ENCODE results near the gene MGAT4A. TPM values are rescaled to one million over a fixed set of nuclear protein-coding genes. Genes with fewer than 3 reads are reported as not detected.

The MGAT4A gene
- total and polyA plus RNA-seq, 9 donors, result 3.9 to 14.7 (median 12.6) TPM

GRCh38 chr2:98692090-98693054 is 38.6 kb downstream of the MGAT4A start:
- TF ChIP-seq CTCF (IDR thresholded peaks at IDR 0.05), result no peak
- TF ChIP-seq POLR2A (IDR thresholded peaks at IDR 0.05), result no peak
- TF ChIP-seq EP300 (IDR thresholded peaks at IDR 0.05), result no peak
- 92 to 93% (median 92%) methylated on average over 7 of the region's 7 CpGs for WGBS, 3 donors
- intact Hi-C loops (cut with DNase I), result no loop called here
- Histone ChIP-seq H3K4me3 (no peak overlapping the region), H3K9me3 (no peaks in the 10 kb centered on the region), H3K27ac (no peak overlapping the region), H3K4me1 (ENCODE audit: insufficient read depth) (no peaks in the 10 kb centered on the region), H3K36me3 (no peaks in the 10 kb centered on the region), H3K27me3 (no peaks in the 10 kb centered on the region)
- no peak for DNase-seq

- Histone ChIP-seq H3K4me1 (ENCODE audit: insufficient read depth) (no peaks in the 10 kb centered on the region), H3K27me3 (no peaks in the 10 kb centered on the region), H3K4me3 (no peak overlapping the region), H3K27ac (no peak overlapping the region), H3K36me3 (no peaks in the 10 kb centered on the region), H3K9me3 (no peaks in the 10 kb centered on the region)
- DNase-seq, result no peak
- TF ChIP-seq POLR2A (IDR thresholded peaks at IDR 0.05), result no peak
- TF ChIP-seq EP300 (IDR thresholded peaks at IDR 0.05), result no peak
- no peak for TF ChIP-seq CTCF (IDR thresholded peaks at IDR 0.05)
- WGBS, 3 donors, result 83 to 96% (median 92%) methylated on average over 3 of the region's 3 CpGs
- intact Hi-C loops (cut with DNase I), result no loop called here
These were observed 39.6 kb downstream of the MGAT4A start for GRCh38 chr2:98691303-98691702.

GRCh38 chr2:98685930-98686887 is 44.7 kb downstream of the MGAT4A start:
- Histone ChIP-seq H3K27me3 (no peaks in the 10 kb centered on the region), H3K27ac (no peak overlapping the region), H3K9me3 (no peaks in the 10 kb centered on the region), H3K36me3 (no peaks in the 10 kb centered on the region), H3K4me1 (ENCODE audit: insufficient read depth) (no peaks in the 10 kb centered on the region), H3K4me3 (no peak overlapping the region)
- intact Hi-C loops (cut with DNase I), result loop anchor here in 1 of 4 donors (5.0 kb wide), 1 partner anchor 1621 kb away; no protein-coding TSS in a partner anchor
- WGBS, 3 donors, result 92 to 96% (median 93%) methylated on average over 14 of the region's 14 CpGs
- no peak for DNase-seq
- TF ChIP-seq CTCF (IDR thresholded peaks at IDR 0.05) (no peak), POLR2A (IDR thresholded peaks at IDR 0.05) (no peak), EP300 (IDR thresholded peaks at IDR 0.05) (no peak)

GRCh38 chr2:98683728-98684127 is 47.2 kb downstream of the MGAT4A start:
- WGBS, 3 donors, result 88 to 91% (median 90%) methylated on average over 5 of the region's 5 CpGs
- TF ChIP-seq CTCF (IDR thresholded peaks at IDR 0.05) (no peak), EP300 (IDR thresholded peaks at IDR 0.05) (no peak), POLR2A (IDR thresholded peaks at IDR 0.05) (no peak)
- H3K27ac ChIP-seq, result no peak overlapping the region
- no peak for DNase-seq
- no peaks in the 10 kb centered on the region for H3K9me3 ChIP-seq
- no peak overlapping the region for H3K4me3 ChIP-seq
- H3K36me3 ChIP-seq, result no peaks in the 10 kb centered on the region
- intact Hi-C loops (cut with DNase I), result no loop called here
- no peaks in the 10 kb centered on the region for H3K27me3 ChIP-seq
- H3K4me1 ChIP-seq (ENCODE audit: insufficient read depth), result no peaks in the 10 kb centered on the region
